ENCODE data around the gene WNT2B.

Gene WNT2B

DNA sequence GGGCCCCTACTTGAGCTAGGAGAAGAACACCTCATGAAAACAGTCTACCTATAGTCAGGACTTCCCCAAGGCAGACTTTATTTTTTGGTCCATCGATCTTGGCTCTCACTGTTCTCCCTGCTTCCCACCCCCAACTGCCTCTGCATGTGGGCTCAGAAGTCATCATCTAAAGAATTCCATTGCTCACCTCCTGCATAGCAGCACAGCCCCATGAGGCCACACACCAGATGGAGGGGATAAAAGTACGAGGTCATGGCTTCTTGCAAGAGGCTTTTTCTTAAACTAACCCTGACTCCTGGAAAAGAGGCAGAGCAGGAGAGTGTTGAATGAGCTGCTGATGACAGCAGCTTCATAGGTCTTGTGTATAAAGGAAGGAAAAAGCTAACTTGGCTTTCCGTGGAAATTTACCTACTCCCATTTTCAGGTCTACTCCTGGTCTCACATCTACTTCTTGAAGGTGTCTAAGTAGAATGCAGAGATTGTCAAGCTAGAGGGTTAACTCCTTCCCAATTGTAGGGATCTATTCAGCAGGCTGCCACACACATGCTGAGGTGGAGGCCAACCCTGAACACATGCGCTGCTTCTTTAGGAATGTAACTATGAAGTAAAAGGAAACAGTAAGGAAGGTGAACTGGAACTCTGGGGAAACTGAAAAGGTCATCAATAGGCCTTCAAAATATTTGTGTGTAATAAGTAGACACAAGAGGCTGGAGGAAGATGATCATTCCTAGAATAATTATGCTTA is 18.7 kb downstream of the WNT2B start:
- no peak for DNase-seq (ENCODE audit: low spot score)

DNA sequence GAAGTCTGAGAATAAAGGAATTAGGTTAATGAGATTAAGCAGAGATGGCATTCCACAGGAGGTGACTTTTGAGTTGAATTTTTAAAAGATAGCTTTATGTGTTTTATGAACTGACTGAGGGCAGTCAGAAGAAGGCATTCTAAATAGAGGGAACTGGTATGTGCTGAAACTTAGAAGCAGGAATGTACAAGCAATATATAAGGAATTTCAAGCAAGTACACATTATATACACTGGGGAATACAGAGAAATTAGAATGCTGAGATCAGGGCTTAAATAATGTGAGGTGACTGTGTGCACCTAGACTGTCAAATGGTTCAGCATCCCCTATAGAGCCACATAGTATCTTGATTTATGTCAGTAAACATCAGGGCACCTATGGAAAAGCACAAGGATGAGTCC is 19.3 kb downstream of the WNT2B start:
- DNase-seq (ENCODE audit: low spot score) = no peak

DNA sequence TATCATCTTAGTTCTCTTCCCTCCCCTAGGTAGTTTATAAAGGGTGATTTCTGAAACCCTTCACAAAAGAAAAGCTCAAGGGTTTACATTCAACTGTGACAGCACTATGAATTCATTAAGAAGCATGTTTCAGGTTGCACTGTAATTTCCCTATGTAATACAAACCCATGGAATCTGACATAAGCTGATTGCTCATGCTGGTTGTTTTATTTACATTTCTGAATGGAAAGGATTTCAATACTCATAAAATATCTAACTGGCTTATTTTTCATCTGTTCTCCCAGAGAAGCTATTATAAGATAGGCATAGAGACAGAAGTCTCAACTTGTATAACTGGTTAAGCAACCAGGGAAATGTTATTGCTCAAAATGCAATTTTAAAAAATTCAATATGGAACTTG is 20.5 kb downstream of the WNT2B start:
- no peak for DNase-seq (ENCODE audit: low spot score)

DNA sequence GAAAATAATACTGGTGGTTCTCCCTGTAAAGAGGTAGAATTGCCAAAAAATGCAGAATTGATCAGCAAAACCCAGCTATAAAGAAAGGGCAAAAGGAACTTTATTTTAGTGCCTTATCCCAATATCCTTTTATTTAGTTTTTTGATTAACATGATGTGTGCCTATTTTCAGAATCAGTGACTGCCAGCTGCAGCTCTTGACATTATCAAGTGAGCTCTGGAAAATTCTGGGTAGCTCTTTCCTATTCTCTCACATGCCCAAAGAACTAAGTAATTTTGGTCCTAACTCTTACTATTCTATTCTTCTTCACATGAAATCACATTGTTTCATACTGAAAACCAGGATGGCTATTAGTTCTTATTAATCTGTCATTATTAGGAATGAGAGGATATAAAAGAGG is 22.1 kb downstream of the WNT2B start:
- DNase-seq (ENCODE audit: low spot score) = no peak

DNA sequence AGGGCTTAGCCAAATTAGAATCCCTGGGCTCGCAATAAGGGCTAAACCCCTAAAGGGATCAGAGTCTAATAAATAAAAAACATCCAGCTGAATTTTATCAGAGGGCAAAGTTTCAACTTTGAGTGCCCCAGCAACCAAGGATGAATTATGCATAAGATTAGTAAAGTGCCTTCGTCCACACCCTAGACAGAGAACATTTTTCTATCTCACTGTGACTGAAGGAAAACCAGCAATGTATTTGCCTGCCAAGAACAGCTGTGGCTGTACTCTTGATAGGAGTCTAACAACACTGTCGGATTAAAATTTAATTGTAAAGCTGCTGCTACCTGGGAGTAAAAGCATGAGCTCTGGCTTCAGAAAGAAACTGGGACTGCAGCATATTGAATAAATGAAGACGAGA is 23.3 kb downstream of the WNT2B start:
- no peak for DNase-seq (ENCODE audit: low spot score)

DNA sequence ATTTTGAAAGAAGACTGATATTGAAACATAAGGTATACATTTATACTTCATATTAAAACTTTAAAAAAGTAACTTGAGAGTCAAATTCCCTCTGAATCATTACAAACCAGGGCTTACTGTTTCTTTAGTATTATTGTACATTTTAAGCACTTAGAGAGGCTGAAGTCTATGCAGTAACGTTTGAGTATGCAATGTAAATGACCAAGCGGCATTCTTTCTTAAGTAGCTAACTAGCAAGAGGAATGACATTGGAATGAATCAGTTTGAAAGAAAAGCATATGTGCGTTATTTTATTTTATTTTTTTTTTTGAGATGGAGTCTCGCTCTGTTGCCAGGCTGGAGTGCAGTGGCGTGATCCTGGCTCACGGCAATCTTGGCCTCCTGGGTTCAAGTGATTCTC is 24.3 kb downstream of the WNT2B start:
- no peak for DNase-seq (ENCODE audit: low spot score)

DNA sequence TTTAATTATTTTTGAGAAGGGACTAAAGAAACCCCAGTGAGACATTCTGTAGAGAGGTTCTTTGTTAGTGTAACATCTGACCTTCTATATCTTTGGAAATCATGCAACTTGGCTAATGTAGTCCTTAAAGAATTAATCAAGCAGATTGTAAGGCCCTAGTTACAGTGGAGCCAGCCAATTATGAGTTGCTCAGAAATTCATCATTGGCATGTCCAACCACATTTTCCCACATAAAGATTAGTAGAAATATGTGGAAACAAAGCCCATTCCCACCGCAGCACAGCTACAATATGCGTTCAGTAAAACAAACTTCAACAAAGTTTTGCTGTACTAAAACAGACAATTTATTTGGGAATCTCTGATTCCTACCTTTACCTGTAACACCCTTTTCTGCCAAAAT is 27.8 kb downstream of the WNT2B start:
- no peak for DNase-seq (ENCODE audit: low spot score)

DNA sequence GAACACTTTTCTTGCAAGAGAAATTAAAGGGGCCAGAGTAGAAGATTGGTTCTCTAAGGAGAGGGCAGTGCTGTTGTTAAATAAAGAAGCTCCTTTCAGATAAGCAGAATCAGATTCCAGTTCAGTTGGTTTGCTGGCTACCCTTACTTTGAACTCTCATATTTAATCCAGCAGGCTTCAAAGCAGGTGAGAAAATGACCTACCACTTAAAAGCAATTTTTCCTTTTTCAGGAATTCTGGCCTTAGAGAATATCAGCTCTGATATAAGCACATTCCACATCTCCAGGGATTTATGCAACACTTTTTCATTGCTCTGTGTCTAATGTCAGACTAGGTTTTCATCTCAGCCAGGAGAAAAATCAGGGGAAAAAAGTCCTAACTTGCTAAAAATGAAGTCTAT is 28.7 kb downstream of the WNT2B start:
- no peak for DNase-seq (ENCODE audit: low spot score)

DNA sequence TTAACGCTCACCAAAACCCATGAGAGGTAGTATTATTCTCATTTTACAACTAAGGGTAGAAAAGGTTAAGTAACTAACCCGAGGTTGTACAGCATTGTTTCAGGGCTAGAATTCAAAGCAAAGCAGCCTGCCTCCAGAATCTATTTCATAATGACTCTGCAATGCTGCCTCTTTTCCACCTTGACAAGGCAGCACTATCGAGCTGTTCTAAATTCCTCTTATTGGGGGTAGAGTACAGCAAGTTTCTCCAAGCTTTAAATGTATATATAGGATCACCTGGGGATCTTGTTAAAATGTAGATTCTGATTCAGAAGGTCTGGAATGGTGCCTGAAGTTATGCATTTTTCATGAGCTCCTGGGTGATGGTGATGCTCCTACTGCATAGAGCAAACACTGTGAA is 30.1 kb downstream of the WNT2B start:
- DNase-seq (ENCODE audit: low spot score) = no peak

DNA sequence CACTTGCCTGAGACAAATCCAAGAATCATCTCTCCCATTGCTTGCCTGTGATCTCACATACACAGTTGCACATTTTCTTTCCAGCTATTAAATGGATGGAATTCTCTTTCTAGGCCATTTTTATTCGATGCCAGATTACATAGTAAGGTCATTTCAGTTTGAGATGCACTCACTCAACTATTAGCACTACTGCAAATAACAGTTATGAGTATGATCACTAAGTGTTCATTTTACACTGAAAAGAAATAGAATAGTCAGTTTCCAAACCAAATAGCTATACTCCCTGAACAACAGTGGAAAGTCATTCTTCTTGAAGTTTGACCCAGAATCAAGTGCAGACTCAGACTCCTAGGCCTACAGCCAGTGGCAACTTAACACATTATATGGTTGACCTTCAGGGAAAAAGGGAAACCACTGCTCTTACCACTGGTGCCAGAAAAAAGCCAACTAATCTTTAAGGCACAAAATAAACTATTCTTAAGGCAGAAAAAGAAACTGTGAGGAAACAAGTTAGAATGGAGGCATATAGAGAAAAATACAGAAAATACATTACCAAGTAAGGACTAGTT is 31.5 kb downstream of the WNT2B start:
- no peak for DNase-seq (ENCODE audit: low spot score)

DNA sequence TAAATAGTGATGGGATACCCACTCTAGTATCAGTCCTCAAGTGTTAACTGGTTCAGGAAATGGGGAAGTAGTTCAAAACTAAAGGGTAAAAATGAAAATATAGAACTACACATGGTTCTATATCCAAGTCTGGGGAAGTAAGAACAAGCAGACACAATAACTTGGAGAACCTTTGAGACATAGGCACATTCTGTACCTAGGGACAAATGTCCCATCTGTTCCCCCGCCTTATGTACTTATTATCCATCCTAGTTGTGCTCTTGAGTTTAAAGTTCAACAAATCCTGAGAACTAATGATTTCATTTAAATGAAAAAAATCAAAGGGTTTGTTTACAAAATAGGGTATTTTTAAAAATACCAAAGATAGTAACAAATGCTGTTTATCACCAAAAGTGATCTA is 32.5 kb downstream of the WNT2B start:
- DNase-seq (ENCODE audit: low spot score) = no peak

DNA sequence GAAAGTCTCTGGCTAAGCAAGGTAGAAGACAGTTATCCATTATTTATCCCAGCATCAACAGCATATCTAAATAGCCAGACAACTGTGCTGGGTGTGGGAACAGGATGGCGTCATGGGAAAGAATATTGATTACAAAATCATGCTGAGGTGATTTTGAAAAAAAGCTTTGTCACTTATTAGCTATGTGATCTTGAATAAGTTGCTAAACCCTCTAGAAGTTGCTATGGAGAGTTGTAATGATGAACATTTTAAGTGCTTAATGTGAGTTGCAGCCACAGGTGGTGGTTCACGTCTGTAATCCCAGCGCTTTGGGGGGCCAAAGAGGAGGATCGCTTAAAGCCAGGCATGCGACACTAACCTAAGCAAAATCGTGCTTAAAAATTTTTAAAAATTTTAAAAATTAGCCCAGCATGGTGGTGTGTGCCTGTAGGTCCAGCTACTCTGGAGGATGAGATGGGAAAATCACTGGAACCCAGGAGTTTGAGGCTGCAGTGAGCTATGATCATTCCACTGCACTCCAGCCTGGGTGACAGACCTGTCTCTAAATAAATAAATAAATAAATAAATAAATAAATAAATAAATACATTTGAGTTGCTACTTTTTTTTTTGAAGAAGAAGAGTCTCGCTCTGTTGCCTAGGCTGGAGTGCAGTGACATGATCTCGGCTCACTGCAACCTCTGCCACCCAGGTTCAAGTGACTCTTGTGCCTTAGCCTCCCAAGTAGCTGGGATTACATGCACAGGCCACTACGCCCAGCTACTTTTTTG is 33.6 kb downstream of the WNT2B start:
- no peak for DNase-seq (ENCODE audit: low spot score)

DNA sequence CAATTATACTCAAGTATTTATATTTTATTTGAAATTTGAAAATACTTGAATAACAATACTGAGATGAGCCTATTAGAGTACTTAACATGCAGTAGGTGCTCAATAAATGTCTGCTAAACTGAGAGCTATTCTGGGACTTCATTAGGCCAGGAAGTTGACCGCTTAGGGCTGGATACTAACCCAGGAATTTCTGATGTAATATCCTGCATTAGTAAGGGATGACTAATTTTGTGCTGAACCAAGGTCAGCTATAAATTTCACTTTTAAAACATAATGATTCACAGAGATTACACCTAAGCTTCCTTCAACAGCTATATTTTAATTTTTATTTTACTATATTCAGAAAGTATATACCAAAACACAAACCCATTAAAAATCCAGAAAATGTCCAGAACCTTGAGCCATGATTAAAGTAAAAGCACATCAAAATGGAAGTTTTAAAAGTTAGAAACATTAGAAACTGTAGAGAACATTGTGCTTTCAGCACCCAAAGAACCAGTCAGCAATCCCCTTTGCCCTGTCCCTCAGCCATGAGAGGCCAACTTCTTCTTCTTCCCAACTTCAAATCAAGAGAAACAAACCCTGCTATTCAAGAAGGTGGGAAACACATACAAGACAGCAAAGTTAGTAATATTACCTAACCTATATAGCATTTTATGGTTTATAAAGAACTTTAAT is 35.4 kb downstream of the WNT2B start:
- DNase-seq (ENCODE audit: low spot score) = no peak

DNA sequence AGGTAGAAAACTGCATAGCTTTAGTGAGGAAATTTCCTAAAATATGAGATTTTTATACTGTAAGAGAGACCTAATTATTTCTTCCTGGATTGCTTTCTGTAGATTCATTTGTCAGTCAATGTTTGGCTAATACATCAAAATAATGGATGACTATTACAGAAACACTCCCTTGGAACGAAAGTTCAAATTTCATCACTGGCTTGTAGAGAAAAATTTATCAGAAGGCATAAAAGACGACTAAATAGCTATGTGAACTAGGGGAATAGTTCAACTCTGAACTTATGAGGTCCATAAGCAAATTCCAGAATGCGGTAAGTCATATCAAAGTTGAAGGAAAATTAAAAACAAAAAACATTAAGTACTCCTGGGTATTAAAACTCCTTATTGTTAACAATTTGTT is 36.0 kb downstream of the WNT2B start:
- DNase-seq (ENCODE audit: low spot score) = no peak

DNA sequence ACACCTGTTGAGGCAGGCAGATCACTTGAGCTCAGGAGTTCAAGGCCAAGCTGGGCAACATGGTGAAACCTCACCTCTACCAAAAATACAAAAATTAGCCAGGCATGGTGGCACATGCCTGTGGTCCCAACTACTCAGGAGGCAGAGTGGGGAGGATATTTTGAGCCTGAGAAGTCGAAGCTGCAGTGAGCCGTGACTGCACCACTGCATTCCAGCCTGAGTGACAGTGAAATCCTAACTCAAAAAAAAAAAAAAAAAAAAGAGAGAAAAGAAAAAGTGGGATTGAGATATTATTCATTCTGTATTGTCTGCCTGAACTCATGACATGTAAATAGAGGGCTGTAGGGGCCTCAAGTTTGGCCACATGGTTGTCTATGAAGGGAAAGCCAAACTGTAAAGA is 37.3 kb downstream of the WNT2B start:
- no peak for DNase-seq (ENCODE audit: low spot score)

DNA sequence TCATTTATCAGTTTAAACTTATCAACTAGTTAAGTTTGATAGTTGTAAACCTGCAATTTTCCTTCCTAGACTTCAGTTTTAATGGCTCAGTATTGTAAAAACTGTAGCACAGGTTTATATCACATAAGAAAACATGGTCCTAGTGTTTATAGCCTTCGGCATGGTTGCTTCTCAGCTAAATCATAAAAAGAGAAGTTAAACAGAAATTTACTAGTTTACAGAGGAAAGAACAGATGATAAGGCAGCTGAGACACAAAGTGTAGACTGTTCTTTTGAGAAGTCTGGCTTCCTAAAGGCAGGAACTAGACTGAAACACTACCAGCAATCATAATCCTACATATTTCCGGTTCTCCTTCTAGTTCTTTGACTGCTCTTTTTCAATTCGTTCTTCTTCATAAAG is 39.8 kb downstream of the WNT2B start:
- DNase-seq (ENCODE audit: low spot score) = no peak

DNA sequence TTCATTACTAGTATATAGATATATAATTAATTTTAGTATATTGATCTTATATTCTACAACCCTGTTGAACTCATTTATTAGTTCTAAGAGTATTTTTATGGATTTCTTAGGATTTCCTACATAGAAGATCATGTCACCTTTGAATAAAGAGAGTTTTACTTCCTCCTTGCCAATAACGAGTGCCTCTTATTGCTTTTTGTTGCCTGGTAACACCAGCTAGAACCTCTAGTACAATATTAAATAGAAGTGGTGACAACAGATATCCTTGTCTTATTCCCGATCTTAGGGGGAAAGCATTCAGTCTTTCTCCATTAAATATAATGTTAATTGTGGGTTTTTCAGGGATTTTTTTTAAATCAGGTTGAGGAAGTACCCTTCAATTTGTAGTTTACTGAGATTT is 40.8 kb downstream of the WNT2B start:
- DNase-seq (ENCODE audit: low spot score) = no peak

DNA sequence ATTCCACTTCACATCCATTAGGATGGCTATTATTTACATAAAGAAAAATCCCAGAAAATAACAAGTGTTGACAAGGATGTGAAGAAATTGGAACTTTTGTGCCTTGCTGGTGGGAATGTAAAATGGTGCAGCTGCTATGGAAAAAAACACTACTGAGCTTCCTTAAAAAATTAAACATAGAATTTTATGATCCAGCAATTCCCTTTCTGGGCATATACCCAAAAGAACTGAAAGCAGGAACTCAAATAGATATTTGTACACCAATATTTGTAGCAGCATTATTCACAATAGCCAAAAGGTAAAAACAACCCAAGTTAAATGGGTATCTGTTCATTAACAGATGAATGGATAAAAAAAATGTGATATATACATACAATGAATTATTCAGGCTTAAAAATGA is 45.6 kb downstream of the WNT2B start:
- DNase-seq (ENCODE audit: low spot score) = no peak

DNA sequence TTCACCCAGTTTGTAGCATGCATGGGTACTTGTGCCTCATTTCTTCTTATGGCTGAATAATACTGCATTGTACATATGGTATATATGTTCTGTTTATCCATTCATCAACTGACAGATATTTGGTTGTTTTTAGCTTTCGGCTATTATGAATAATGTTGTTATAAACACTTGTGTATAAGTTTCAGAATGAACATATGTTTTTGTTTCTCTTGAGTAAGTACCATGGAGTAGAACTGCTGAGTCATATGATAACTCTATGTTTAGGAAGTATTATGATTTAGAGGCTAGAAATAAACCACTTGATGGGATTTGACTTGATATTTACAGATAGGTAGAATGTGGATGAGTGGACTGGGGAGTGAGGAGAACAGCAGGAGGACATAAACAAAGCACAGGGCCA is 48.6 kb downstream of the WNT2B start:
- DNase-seq (ENCODE audit: low spot score) = no peak

DNA sequence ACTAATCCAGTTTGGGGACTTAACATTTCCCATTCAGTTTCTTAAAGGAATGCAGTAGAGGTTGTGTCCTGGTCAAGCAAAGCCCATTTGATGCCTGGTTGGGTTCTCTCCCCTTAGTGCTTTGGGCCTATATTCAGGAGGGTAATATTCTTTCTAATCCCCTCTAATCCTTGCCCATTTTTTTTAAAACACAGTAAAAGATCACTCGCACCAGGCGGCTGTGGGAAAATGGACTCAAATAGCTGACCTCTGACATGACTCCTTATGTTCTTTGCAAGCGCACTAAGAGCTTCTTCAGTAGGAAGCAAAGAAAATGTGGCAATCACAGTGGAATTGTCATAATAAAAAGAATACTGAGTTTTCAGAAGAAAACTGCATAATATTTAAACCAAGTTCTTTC is 49.9 kb downstream of the WNT2B start:
- DNase-seq (ENCODE audit: low spot score) = no peak

DNA sequence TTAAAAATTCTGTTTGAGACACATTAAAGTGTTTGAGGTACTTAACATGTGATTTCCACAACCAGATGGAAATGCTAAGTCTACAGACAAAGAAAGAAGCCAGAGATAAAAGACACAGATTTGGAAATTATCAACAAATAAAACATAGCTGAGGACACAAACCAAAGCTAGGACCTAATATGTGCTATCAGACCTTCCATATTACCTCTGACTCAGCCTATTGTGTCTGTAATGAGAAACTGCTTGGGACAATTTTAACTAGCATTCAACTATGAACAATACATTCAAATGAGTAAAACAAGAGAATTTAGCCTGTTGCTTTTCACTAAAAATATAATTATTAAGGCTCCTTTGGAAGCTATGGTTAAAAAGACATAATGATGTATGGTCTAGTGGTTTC is 54.6 kb downstream of the WNT2B start:
- DNase-seq (ENCODE audit: low spot score) = no peak

DNA sequence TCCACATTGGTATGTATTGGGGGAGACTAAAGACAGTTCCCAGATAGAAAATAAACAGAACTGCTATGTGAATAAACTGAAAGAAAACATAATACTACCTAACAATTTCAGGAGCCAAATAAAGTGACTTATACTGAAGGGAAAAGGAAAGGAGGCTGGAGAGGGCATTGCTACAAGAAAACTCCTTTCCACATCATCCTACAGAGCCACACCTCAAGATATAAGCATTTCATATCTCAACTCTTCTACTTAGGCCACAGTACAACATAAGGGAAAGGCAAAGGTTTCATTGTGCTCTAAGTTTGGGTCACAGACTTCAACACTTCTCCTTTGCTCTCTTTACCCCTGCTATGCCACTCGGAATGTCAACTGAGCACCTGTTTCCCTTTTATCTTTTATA is 55.3 kb downstream of the WNT2B start:
- no peak for DNase-seq (ENCODE audit: low spot score)

DNA sequence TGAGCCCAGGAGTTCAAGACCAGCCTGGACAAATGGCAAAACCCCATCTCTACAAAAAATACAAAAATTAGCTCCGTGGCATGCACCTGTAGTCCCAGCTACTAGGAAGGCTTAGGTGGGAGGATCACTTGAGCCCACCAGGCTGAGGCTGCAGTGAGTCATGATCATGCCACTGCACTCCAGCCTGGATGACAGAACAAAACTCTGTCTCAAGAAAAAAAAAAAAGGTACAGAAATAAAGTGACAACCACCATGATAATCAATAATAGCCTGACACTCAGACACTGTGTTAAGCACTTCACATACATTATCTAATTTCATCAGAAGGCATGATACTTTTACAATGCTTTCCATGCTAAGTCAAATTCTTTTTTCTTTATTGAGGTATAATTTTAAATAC is 57.0 kb downstream of the WNT2B start:
- no peak for DNase-seq (ENCODE audit: low spot score)
